ENCODE measurements around the gene OCA2. TPM values are rescaled to one million over a fixed set of nuclear protein-coding genes. Genes with fewer than 3 reads are reported as not detected.

Gene OCA2
- total RNA-seq, 1 experiment from 2014 or later, result 0.09 TPM

DNA sequence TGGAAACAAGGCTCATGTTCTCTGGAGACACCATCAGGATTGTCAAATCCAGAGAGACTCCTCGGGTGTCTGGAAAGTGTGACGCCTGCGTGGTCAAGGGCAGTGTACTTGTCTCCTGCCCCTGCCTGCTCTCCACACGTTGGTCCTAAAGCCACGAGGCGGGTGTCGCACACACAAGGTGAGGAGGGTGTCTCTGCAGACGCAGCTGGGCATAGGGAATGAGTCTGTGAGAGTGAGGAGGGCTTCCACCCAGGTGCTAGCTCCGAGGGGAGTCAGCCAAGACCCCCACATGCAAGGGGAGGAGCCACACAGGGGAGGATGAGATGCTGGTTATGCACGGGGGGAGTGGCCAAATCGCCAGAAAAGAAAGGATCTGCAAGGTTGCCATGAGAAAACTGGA, 27.9 kb upstream of the OCA2 start:
- no peak for TF ChIP-seq EZH2 (IDR thresholded peaks at IDR 0.05; ENCODE audit: borderline replicate concordance, low read depth, low read length, poor library complexity, severe bottlenecking)
- TF ChIP-seq, protein P1, sequence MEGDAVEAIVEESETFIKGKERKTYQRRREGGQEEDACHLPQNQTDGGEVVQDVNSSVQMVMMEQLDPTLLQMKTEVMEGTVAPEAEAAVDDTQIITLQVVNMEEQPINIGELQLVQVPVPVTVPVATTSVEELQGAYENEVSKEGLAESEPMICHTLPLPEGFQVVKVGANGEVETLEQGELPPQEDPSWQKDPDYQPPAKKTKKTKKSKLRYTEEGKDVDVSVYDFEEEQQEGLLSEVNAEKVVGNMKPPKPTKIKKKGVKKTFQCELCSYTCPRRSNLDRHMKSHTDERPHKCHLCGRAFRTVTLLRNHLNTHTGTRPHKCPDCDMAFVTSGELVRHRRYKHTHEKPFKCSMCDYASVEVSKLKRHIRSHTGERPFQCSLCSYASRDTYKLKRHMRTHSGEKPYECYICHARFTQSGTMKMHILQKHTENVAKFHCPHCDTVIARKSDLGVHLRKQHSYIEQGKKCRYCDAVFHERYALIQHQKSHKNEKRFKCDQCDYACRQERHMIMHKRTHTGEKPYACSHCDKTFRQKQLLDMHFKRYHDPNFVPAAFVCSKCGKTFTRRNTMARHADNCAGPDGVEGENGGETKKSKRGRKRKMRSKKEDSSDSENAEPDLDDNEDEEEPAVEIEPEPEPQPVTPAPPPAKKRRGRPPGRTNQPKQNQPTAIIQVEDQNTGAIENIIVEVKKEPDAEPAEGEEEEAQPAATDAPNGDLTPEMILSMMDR (conservative IDR thresholded peaks at IDR 0.05; ENCODE audit: low read depth, low read length), result no peak
- POLR2A ChIA-PET (ENCODE audit: low non-redundant PET), result no interaction called here
- BruUV-seq (replicated peaks), result no TSS peak
- CTCF ChIA-PET, result no interaction called here
- Histone ChIP-seq H3K36me3 (ENCODE audit: insufficient read depth, low read length, poor library complexity, severe bottlenecking) (peaks cover 15% of the 10 kb centered on the region), H3K27me3 (replicated peaks; ENCODE audit: insufficient read depth, low read depth, low read length, poor library complexity) (no peaks in the 10 kb centered on the region), H3K4me1 (ENCODE audit: insufficient read depth, low read length, poor library complexity, severe bottlenecking) (no peaks in the 10 kb centered on the region), H3K4me3 (ENCODE audit: low read depth, low read length, poor library complexity, severe bottlenecking) (no peak overlapping the region), H3K9me3 (ENCODE audit: low read depth, low read length, poor library complexity, severe bottlenecking) (no peaks in the 10 kb centered on the region), H3K27ac (ENCODE audit: low read depth, low read length, poor library complexity, severe bottlenecking) (no peak overlapping the region)
- no peak for DNase-seq (ENCODE audit: low spot score)
- intact Hi-C loops (cut with micrococcal nuclease; ENCODE audit: unreplicated experiment), result no loop called here

DNA sequence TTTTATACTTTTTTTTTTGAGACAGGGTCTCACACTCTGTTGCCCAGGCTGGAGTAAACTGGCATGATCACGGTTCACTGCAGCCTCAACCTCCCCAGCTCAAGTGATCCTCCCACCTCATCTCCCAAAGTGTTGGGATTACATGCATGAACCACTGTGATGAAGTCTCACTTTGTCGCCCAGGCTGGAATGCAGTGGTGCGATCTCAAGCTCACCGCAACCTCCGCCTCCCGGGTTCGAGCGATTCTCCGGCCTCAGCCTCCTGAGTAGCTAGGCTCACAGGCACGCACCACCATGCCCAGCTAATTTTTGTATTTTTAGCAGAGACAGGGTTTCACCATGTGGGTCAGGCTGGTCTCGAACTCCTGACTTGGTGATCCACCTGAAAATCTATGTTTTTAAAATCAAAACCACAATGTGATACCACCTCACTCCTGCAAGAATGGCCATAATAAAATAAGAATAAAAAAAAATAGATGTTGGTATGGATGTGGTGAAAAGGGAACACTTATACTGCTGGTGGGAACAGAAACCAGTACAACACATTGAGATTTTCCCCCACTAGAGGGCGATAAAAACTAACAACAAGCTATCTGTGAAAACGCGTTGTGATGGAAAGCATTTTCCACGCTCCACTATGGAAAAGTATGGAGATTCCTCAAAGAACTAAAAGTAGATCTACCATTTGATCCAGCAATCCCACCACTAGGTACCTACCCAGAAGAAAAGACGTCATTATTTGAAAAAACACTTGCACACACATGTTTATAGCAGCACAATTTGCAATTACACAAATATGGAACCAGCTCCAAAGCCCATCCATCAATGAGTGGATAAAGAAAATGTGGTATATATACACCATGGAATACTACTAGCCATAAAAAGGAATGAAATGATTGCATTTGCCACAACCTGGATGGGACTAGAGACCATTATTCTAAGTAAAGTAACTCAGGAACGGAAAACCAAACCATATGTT, 26.8 kb upstream of the OCA2 start:
- Histone ChIP-seq H3K9me3 (ENCODE audit: low read depth, low read length, poor library complexity, severe bottlenecking) (no peaks in the 10 kb centered on the region), H3K4me1 (ENCODE audit: insufficient read depth, low read length, poor library complexity, severe bottlenecking) (no peaks in the 10 kb centered on the region), H3K36me3 (ENCODE audit: insufficient read depth, low read length, poor library complexity, severe bottlenecking) (peaks cover 14% of the 10 kb centered on the region), H3K27ac (ENCODE audit: low read depth, low read length, poor library complexity, severe bottlenecking) (no peak overlapping the region), H3K27me3 (replicated peaks; ENCODE audit: insufficient read depth, low read depth, low read length, poor library complexity) (no peaks in the 10 kb centered on the region), H3K4me3 (ENCODE audit: low read depth, low read length, poor library complexity, severe bottlenecking) (no peak overlapping the region)
- POLR2A ChIA-PET (ENCODE audit: low non-redundant PET), result no interaction called here
- TF ChIP-seq EZH2 (IDR thresholded peaks at IDR 0.05; ENCODE audit: borderline replicate concordance, low read depth, low read length, poor library complexity, severe bottlenecking), result no peak
- TF ChIP-seq, protein P1 (conservative IDR thresholded peaks at IDR 0.05; ENCODE audit: low read depth, low read length), result peak; percentile 67
- CTCF ChIA-PET, result interaction anchor here (0.6 to 1.0 kb wide), 5 partner anchors 19 to 1235 kb away, joined by 4 to 5 read pairs (median 4); no protein-coding TSS in a partner anchor
- intact Hi-C loops (cut with micrococcal nuclease; ENCODE audit: unreplicated experiment), result no loop called here
- BruUV-seq (replicated peaks), result no TSS peak
- DNase-seq (ENCODE audit: low spot score), result peak; percentile 59

DNA sequence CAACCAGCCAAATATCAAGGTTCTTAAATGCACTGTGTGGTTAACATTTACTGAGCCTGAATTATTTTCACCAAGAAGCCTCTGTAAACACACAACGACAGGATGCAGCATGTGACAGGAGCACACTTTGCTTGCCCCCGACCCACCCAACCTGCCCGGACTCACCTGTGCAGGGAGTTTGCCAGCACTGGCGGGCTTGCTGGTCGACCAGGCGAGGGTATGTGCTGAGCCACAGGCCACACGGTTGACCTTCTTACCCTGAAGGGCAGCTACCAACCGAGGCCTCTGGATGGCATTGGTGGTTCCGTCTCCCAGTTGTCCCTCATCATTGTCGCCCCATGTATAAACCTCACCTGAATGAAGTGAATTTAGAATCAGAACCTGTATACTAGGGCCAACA, 25.7 kb upstream of the OCA2 start:
- Histone ChIP-seq H3K27ac (ENCODE audit: low read depth, low read length, poor library complexity, severe bottlenecking) (no peak overlapping the region), H3K36me3 (ENCODE audit: insufficient read depth, low read length, poor library complexity, severe bottlenecking) (peaks cover 20% of the 10 kb centered on the region), H3K4me3 (ENCODE audit: low read depth, low read length, poor library complexity, severe bottlenecking) (no peak overlapping the region), H3K4me1 (ENCODE audit: insufficient read depth, low read length, poor library complexity, severe bottlenecking) (no peaks in the 10 kb centered on the region), H3K27me3 (replicated peaks; ENCODE audit: insufficient read depth, low read depth, low read length, poor library complexity) (no peaks in the 10 kb centered on the region), H3K9me3 (ENCODE audit: low read depth, low read length, poor library complexity, severe bottlenecking) (no peaks in the 10 kb centered on the region)
- ChIA-PET CTCF (no interaction called here), POLR2A (ENCODE audit: low non-redundant PET) (no interaction called here)
- TF ChIP-seq EZH2 (IDR thresholded peaks at IDR 0.05; ENCODE audit: borderline replicate concordance, low read depth, low read length, poor library complexity, severe bottlenecking), result no peak
- TF ChIP-seq, protein P1 (conservative IDR thresholded peaks at IDR 0.05; ENCODE audit: low read depth, low read length), result no peak
- intact Hi-C loops (cut with micrococcal nuclease; ENCODE audit: unreplicated experiment), result no loop called here
- no peak for DNase-seq (ENCODE audit: low spot score)
- BruUV-seq (replicated peaks), result no TSS peak
